SK-N-SH treated with all-trans-retinoic acid at 6 μM for 48 hours (cell line): ENCODE results near the gene NRF1.
A peak's percentile ranks its signal among the peaks of the same experiment; 100 is the strongest.

Experiments
- ATAC-seq: fragments of 200-7000 bp; cut with Tn5 transposase; 3 replicates; pipeline ENCODE4 v1.9.1; 2020; ENCODE audit warnings: mild to moderate bottlenecking, moderate library complexity
- ARNTL ChIP-seq: fragments of 450-650 bp; formaldehyde crosslinking; IDR thresholded peaks from 2 replicates; pipeline ENCODE4 v1.5.0; 2020; ENCODE audit warnings: low read depth, mild to moderate bottlenecking, moderate library complexity, borderline replicate concordance
- CREB5 ChIP-seq: fragments of 250-450 bp; sonication (Bioruptor Pico); IDR thresholded peaks from 2 replicates; pipeline ENCODE4 v1.5.1; 2020; ENCODE audit warnings: low read depth, mild to moderate bottlenecking, moderate library complexity
- CSDC2 ChIP-seq: fragments of 250-450 bp; sonication (Bioruptor Pico); IDR thresholded peaks from 2 replicates; pipeline ENCODE4 v1.5.0; 2020; ENCODE audit warnings: mild to moderate bottlenecking, moderate library complexity
- CSRNP3 ChIP-seq: fragments of 250-450 bp; sonication (Bioruptor Pico); IDR thresholded peaks from 2 replicates; pipeline ENCODE4 v1.5.1; 2021; ENCODE audit warnings: mild to moderate bottlenecking, moderate library complexity
- ESRRG ChIP-seq: fragments of 250-450 bp; sonication (Bioruptor Pico); IDR thresholded peaks from 2 replicates; pipeline ENCODE4 v1.6.1; 2021; ENCODE audit warnings: mild to moderate bottlenecking
- ISL1 ChIP-seq: fragments of 250-450 bp; sonication (Bioruptor Pico); IDR thresholded peaks from 2 replicates; pipeline ENCODE4 v2.1.2; 2022; ENCODE audit warnings: mild to moderate bottlenecking, moderate library complexity
- OSR1 ChIP-seq: fragments of 250-450 bp; sonication (Bioruptor Pico); IDR thresholded peaks from 2 replicates; pipeline ENCODE4 v1.8.0; 2022; ENCODE audit warnings: moderate library complexity, mild to moderate bottlenecking, inconsistent platforms
- PPARA ChIP-seq: fragments of 250-450 bp; sonication (Bioruptor Pico); IDR thresholded peaks from 2 replicates; pipeline ENCODE4 v1.5.0; 2020; ENCODE audit warnings: mild to moderate bottlenecking, borderline replicate concordance
- RARB ChIP-seq: fragments of 250-450 bp; sonication (Bioruptor Pico); IDR thresholded peaks from 2 replicates; pipeline ENCODE4 v1.8.0; 2021; ENCODE audit warnings: mild to moderate bottlenecking, moderate library complexity
- SNAI2 ChIP-seq: fragments of 250-450 bp; sonication (Bioruptor Pico); IDR thresholded peaks from 2 replicates; pipeline ENCODE4 v1.5.0; 2020; ENCODE audit warnings: mild to moderate bottlenecking, moderate library complexity
- TCF4 ChIP-seq: fragments of 250-450 bp; sonication (Bioruptor Pico); IDR thresholded peaks from 2 replicates; pipeline ENCODE4 v1.8.0; 2021; ENCODE audit warnings: mild to moderate bottlenecking, moderate library complexity, borderline replicate concordance
- TOX ChIP-seq: fragments of 250-450 bp; sonication (Bioruptor Pico); IDR thresholded peaks from 2 replicates; pipeline ENCODE4 v1.8.0; 2021; ENCODE audit warnings: mild to moderate bottlenecking, moderate library complexity, borderline replicate concordance
- ZC3H10 ChIP-seq: fragments of 250-450 bp; sonication (Bioruptor Pico); IDR thresholded peaks from 2 replicates; pipeline ENCODE4 v1.5.1; 2021; ENCODE audit warnings: mild to moderate bottlenecking, moderate library complexity
- ZFP3 ChIP-seq: fragments of 250-450 bp; sonication (Bioruptor Pico); IDR thresholded peaks from 2 replicates; pipeline ENCODE4 v1.5.0; 2020; ENCODE audit warnings: mild to moderate bottlenecking, moderate library complexity
- ZFP30 ChIP-seq: fragments of 450-650 bp; formaldehyde crosslinking; IDR thresholded peaks from 2 replicates; pipeline ENCODE4 v1.5.0; 2022; ENCODE audit warnings: mild to moderate bottlenecking, moderate library complexity
- ZNF565 ChIP-seq: fragments of 450-650 bp; formaldehyde crosslinking; conservative IDR thresholded peaks from 2 replicates; pipeline ENCODE4 v1.5.0; 2020; ENCODE audit warnings: low read depth, mild to moderate bottlenecking, moderate library complexity
- ZNF70 ChIP-seq: fragments of 450-650 bp; formaldehyde crosslinking; IDR thresholded peaks from 2 replicates; pipeline ENCODE4 v1.5.0; 2020; ENCODE audit warnings: mild to moderate bottlenecking, moderate library complexity
- ZNF8 ChIP-seq: fragments of 450-650 bp; formaldehyde crosslinking; IDR thresholded peaks from 2 replicates; pipeline ENCODE4 v1.5.0; 2020; ENCODE audit warnings: mild to moderate bottlenecking, moderate library complexity
- TF ChIP-seq, protein P1 (sequence below): fragments of 250-450 bp; sonication (Bioruptor Pico); IDR thresholded peaks from 2 replicates; pipeline ENCODE4 v1.5.0; 2020; ENCODE audit warnings: mild to moderate bottlenecking, moderate library complexity
- TF ChIP-seq, protein P2 (sequence below): fragments of 250-450 bp; sonication (Bioruptor Pico); IDR thresholded peaks from 2 replicates; pipeline ENCODE4 v1.8.0; 2020; ENCODE audit warnings: mild to moderate bottlenecking, moderate library complexity, borderline replicate concordance
- TF ChIP-seq, protein P3 (sequence below): fragments of 250-450 bp; sonication (Bioruptor Pico); IDR thresholded peaks from 2 replicates; pipeline ENCODE4 v1.8.0; 2021; ENCODE audit warnings: low read depth, mild to moderate bottlenecking, moderate library complexity, borderline replicate concordance

NRF1 gene

DNA sequence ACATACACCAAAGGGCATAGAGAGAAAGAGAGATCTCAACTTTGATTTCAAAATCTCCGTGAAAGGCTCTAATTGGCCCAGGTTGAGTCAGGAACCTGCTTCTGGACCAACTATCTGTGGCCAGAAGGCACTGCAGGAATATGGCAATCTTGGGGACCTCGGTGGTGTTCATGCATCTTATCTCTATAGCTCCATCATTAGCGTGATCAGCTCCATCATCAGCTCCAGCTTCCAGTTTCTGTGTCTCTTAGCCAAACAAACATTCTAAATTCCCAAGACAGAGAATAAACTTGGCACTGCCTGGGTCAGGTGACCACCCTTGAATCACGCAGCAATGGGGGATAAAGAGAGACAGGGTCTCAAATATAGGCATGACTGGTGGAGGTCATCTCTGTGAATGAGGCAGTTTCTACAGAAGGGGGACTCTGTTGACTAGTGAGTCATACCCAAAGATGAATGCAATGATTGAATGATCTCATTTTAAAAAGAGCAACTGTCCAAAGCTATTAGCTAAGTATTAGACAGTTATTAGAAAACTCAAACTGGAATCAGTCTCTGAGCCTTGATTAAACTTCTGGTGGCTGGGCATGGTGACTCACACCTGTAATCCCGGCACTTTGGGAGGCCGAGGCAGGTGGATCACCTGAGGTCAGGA, 5.4 kb upstream of the NRF1 start:
- peak; percentile 26 for ATAC-seq
- TF ChIP-seq, protein P1, sequence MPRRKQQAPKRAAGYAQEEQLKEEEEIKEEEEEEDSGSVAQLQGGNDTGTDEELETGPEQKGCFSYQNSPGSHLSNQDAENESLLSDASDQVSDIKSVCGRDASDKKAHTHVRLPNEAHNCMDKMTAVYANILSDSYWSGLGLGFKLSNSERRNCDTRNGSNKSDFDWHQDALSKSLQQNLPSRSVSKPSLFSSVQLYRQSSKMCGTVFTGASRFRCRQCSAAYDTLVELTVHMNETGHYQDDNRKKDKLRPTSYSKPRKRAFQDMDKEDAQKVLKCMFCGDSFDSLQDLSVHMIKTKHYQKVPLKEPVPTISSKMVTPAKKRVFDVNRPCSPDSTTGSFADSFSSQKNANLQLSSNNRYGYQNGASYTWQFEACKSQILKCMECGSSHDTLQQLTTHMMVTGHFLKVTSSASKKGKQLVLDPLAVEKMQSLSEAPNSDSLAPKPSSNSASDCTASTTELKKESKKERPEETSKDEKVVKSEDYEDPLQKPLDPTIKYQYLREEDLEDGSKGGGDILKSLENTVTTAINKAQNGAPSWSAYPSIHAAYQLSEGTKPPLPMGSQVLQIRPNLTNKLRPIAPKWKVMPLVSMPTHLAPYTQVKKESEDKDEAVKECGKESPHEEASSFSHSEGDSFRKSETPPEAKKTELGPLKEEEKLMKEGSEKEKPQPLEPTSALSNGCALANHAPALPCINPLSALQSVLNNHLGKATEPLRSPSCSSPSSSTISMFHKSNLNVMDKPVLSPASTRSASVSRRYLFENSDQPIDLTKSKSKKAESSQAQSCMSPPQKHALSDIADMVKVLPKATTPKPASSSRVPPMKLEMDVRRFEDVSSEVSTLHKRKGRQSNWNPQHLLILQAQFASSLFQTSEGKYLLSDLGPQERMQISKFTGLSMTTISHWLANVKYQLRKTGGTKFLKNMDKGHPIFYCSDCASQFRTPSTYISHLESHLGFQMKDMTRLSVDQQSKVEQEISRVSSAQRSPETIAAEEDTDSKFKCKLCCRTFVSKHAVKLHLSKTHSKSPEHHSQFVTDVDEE (CRISPR knock-in tag), result no peak
- peak; percentile 15; the same call in 1 of the 2 replicates for TF ChIP-seq ISL1 (CRISPR knock-in tag)

- no peak for ATAC-seq
- TF ChIP-seq ZC3H10 (CRISPR knock-in tag) (no peak), ZNF70 (CRISPR knock-in tag) (no peak), ESRRG (CRISPR knock-in tag) (no peak), TOX (CRISPR knock-in tag) (no peak)
- TF ChIP-seq, protein P2, sequence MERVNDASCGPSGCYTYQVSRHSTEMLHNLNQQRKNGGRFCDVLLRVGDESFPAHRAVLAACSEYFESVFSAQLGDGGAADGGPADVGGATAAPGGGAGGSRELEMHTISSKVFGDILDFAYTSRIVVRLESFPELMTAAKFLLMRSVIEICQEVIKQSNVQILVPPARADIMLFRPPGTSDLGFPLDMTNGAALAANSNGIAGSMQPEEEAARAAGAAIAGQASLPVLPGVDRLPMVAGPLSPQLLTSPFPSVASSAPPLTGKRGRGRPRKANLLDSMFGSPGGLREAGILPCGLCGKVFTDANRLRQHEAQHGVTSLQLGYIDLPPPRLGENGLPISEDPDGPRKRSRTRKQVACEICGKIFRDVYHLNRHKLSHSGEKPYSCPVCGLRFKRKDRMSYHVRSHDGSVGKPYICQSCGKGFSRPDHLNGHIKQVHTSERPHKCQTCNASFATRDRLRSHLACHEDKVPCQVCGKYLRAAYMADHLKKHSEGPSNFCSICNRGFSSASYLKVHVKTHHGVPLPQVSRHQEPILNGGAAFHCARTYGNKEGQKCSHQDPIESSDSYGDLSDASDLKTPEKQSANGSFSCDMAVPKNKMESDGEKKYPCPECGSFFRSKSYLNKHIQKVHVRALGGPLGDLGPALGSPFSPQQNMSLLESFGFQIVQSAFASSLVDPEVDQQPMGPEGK, result no peak
- TF ChIP-seq, all 23 proteins: peak for 0
These were observed 4.7 kb upstream of the NRF1 start for GRCh38 chr7:129606803-129607202.

- no peak for ATAC-seq
These were observed 3.9 kb upstream of the NRF1 start for GRCh38 chr7:129607471-129608120.

More at GRCh38 chr7:129607471-129608120, 3.9 kb upstream of the NRF1 start:
- TF ChIP-seq ISL1 (CRISPR knock-in tag) (no peak), CREB5 (CRISPR knock-in tag) (no peak), ARNTL (CRISPR knock-in tag) (no peak), ZNF70 (CRISPR knock-in tag) (no peak), ZFP3 (CRISPR knock-in tag) (no peak), ZFP30 (CRISPR knock-in tag) (no peak), ZNF565 (no peak), PPARA (CRISPR knock-in tag) (no peak), CSRNP3 (CRISPR knock-in tag) (no peak), RARB (CRISPR knock-in tag) (no peak), TOX (CRISPR knock-in tag) (no peak), ZC3H10 (CRISPR knock-in tag) (no peak), OSR1 (CRISPR knock-in tag) (no peak), CSDC2 (CRISPR knock-in tag) (no peak), TCF4 (no peak), SNAI2 (no peak), ZNF8 (CRISPR knock-in tag) (no peak)
- TF ChIP-seq, protein P3, sequence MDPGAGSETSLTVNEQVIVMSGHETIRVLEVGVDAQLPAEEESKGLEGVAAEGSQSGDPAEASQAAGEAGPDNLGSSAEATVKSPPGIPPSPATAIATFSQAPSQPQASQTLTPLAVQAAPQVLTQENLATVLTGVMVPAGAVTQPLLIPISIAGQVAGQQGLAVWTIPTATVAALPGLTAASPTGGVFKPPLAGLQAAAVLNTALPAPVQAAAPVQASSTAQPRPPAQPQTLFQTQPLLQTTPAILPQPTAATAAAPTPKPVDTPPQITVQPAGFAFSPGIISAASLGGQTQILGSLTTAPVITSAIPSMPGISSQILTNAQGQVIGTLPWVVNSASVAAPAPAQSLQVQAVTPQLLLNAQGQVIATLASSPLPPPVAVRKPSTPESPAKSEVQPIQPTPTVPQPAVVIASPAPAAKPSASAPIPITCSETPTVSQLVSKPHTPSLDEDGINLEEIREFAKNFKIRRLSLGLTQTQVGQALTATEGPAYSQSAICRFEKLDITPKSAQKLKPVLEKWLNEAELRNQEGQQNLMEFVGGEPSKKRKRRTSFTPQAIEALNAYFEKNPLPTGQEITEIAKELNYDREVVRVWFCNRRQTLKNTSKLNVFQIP (CRISPR knock-in tag), result no peak
- TF ChIP-seq, protein P1 (CRISPR knock-in tag), result no peak
- TF ChIP-seq, protein P2, result no peak
- TF ChIP-seq, all 23 proteins: peak for 0
